Measurements from ENCODE around the gene SNN.

The SNN gene

DNA sequence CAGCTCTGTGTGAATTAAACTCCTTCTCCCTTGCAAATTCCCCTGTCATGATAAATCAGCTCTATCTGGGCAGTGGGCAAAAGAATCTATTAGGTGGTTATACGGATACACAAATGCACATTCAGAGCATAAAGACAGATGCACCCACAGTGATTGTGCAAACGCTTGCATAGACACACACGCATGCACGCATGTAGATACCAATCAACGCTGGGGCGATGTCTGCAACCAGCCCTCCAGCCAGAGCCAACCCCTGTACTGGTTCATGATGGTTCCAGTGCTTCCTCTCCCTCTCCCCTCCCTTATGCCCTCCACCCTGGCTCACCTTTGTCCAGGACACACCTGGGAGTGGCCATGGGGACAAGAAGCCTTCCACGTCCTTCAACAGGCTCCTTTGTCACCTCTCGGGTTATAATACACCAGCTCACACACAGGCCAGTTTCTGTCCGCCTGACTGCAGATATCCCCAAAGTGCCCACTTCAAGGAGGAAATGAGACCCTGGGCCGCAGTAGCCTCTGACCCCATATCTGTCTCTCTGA, 33.1 kb upstream of the SNN start:
- DNase-seq (ENCODE audit: low read depth, low spot score), result no peak

DNA sequence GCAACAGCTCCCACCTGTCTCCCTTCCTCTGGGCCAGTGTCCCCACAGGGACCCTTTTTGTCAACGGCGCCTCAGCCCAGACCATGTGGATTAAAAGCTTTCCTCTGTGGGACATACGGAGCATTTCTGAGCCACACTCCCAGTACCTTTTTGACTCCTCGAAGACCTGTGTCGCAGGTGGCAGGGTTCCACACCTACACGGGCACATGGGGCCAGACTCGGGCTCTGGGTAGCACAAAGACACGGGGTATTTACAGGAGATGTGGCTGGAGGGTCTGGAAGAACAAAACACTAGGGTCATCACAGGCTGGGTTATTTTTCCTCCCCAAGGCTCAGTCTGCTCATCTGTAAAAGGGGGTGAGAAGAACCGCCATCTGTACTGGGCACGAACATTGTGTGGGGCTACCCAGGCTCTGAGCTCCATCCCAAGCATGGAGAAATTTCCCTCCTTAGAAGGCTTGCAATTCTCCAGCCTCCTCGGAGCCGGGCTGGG, 32.5 kb upstream of the SNN start:
- DNase-seq (ENCODE audit: low read depth, low spot score), result no peak

DNA sequence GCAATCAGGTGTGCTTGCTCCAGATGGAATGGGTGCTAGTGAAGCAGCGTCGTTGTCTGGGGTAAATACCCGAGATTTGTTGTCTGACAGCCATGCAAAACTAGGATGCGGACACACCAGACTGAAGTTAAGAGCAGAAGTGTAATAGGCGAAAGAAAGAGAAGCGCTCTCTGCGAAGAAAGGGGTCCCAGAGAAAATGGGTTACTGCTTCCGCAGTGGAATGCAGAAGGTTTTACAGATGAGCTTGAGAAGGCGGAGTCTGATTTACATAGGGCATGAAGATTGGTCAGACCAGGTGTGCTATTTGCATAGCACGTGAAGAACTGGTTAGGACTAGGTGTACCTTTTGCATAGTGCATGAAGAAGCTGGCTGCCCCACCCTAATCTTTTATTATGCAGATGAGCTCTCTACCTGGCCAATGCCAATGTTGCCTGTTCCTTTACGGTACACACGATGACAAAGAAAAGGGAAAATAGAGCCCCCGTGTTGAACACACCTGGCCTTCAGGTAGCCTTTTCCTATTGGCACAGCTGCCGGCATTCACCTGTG, 32.0 kb upstream of the SNN start:
- no peak for DNase-seq (ENCODE audit: low read depth, low spot score)

DNA sequence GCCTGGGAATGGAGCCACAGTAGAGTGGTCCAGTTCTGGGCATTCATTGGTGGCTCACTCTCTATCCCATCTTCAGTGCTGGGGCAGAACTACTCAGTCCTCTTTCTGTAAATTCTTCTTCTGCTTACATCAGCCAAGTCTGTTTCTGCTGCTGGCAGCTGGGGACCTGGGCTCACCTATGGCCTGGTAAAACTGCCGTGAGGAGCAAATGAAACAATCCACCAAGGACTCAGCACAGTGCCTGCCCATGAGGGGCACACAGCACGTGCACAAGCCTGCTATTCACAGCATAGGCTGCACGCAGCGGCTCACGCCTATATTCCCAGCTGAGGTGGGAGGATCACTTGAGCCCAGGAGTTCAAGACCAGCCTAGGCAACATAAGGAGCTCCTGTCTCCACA, 30.9 kb upstream of the SNN start:
- DNase-seq (ENCODE audit: low read depth, low spot score), result no peak

DNA sequence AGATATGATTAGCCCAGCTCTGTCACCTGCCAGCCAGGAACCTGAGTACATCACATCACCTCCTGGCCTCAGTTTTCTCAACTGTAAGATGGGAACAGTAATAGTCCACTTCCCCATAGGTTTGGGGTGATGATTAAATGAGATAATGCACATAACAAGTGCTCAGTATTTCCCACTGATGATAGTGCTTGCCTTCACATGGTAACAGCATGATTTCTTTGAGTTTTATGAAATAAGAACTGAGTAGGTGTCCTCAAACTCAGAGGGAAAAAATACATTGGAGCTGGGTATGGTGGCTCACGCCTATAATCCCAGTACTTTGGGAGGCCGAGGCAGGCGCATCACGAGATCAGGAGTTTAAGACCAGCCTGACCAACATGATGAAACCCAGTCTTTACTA, 30.1 kb upstream of the SNN start:
- no peak for DNase-seq (ENCODE audit: low read depth, low spot score)

DNA sequence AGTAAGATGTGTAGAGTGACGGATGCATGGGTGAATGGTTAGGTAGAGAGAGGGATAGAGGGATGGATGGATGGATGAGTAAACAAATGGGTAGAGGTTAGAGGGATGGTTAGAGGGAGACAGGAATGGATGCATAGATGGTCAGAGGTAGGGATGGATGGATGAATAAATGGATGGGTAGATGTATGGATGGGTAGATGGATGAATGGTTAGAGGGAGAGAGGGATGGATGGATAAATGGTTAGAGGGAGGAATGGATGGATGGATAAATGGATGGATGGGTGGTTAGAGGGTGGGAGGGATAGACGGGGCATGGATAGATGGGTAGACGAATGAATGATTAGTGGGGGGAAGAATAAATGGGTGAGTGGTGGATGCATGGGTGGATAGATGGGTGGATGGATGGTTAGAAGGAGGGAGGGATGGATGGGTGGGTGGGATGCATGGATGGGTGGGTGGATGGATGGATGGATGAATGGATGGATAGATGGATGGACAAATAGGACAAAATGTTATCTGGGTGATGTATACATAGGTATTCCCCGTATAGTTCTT, 29.2 kb upstream of the SNN start:
- no peak for DNase-seq (ENCODE audit: low read depth, low spot score)

DNA sequence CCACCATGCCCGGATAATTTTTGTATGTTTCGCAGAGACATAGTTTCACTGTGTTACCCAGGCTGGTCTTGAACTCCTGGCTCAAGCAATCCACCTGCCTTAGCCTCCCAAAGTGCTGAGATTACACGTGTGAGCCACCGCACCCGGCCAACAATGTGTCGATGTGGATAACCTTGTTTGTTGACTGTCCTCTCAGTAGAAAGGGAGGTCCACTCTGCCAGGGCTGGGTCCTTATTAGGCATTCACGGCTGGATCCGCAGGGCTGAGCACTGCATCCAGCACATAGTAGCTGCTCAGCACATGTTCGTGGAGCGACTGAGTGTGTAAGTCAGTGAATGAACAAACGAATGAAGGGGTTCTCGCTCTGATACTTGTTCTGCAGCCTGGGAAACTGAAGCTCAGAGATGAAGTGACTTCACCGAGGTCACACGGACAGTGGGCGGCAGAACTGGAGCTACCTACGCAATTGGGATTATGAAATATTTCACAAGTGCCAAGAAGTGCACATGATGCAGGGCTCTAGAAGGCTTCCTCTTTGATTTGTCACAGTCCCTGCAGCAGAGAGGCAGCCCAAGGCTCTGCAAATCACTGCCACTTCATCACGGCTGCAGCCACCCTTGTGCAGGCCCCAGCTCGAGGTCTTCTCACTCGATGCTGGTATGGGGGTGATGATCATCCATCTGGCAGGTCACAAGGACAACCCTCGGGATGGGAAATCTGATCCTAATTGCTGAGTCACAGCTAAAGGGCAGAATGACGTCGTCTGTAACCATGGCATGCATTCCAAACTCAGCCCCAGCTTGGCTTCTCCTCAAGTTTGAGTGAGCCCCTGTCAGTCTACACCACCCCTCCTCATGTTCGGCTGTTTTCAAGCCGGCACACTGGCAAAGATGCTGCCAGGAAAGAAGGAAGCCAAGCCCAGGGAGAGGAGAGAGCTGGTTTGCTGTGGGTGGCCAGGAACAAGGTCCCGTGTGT, 28.0 kb upstream of the SNN start:
- DNase-seq (ENCODE audit: low read depth, low spot score), result peak; percentile 95

DNA sequence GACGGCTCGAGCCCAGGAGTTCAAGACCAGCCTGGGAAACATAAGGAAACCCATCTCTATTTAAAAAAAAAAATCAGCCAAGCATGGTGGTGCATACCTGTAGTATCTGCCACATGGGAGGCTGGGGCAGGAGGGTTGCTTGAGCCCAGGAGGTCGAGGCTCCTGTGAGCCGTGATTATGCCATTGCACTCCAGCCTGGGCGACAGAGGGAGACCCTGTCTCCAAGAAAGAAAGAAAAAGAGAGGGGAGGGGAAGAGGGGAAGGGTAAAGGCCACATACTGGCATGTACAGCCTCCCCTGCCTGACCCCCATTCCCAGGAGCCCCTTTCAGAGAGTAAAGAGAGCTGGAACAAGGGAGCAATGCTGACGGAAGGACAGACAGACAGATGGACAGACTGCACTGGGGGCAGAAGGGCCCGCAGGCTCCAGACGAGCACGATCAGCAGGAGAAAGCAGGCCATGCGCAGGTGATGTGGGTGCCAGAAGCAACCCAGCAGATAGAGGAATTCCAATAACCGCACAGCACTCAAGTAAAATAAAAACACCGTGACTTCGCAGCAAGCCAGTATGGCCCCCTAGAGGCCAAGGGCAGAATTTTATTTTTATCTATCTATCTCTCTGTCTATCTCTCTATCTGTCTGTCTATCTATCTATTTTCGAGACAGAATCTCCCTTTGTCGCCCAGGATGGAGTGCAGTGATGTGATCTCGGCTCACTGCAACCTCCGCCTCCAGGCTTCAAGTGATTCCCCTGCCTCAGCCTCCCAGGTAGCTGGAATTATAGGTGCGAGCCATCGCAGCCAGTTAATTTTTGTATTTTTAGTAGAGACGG, 27.1 kb upstream of the SNN start:
- peak; percentile 77 for DNase-seq (ENCODE audit: low read depth, low spot score)

DNA sequence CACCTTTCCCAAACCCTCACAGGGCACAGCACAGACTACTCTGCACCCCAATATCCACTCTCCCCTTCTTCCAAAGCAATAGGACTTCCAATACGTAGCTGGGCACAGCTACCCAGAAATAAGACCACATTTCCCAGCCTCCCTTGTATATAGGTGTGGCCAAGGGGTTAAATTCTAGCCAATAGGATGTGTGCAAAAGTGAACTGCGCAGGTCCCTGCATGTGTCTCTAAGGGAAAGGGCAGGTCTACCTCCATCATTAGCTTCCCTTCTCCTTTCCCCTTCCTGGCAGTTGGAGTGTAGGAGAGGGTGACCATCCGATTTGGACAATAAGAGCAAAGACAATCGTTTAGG, 25.5 kb upstream of the SNN start:
- DNase-seq (ENCODE audit: low read depth, low spot score), result no peak

DNA sequence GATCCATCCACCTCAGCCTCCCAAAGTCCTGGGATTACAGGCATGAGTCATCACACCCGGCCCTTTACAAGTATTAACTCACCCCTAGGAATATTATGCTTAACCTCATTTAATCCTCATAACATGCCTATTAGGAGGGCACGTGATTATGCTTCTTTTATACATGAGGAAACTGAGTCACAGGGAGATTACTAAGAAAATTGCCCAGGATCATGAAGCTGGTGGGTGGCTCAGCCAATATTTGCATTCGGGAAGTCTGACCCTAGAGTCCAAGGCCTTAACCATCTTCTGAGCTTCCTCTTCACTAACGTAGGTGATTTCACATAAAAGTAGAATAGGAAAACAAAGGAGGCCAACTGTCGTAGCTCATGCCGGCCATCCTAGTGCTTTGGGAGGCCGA, 19.0 kb upstream of the SNN start:
- no peak for DNase-seq (ENCODE audit: low read depth, low spot score)

DNA sequence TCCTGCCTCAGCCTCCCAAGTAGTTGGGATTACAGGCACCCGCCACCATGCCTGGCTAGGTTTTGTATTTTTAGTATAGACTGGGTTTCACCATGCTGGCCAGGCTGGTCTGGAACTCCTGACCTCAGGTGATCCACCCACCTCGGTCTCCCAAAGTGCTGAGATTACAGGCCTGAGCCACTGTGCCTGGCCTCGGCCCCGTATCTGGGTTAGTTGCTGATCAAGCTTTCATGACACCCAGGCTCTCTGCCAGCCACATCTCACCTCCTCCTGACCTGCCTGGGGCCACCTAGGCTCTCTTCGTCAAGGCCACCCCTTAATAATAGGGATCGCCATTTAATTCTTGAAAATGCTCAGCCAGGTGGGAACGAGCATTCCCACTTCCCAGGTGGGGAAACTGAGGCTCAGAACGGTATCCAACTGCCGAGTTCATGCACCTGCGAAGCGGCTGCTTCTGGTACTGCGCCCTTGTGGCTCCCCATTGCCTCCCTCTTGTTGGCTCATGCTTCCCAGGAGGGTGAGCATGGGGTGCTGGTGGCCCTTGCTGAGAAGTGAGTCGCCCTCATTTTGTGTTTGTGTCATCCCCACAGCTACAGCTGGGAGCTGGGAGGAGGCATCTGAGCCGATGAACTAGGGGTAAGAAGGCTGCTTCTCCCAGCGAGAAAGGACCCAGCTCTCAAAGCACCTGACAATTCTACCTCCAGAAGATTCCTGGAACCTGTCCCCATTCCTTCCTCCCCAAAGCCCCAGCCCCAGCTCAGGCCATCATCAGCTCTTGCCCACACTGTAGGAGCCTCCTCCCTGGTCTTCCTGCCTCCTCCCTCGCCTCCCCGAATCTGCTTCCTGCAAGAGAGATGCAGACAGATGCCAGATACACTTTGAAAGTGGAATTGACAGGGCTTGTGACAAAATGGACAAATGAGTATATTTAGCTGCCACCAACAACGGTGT, 17.3 kb upstream of the SNN start:
- DNase-seq (ENCODE audit: low read depth, low spot score), result no peak

DNA sequence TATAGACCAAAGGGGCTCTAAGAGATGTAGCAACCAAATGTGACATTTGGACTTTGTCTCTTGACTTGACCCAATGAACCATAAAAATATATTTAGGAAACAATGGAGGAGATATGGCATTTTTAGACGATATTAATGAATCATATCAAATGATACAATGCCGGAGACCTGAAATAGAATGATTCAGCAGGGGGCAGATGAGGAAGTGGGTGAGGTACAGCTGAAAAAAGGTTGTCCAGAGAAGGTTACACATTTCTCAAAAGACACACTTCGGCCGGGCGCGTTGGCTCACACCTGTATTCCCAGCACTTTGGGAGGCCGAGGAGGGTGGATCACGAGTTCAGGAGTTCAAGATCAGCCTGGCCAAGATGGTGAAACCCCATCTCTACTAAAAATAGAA, 16.5 kb upstream of the SNN start:
- DNase-seq (ENCODE audit: low read depth, low spot score), result no peak

DNA sequence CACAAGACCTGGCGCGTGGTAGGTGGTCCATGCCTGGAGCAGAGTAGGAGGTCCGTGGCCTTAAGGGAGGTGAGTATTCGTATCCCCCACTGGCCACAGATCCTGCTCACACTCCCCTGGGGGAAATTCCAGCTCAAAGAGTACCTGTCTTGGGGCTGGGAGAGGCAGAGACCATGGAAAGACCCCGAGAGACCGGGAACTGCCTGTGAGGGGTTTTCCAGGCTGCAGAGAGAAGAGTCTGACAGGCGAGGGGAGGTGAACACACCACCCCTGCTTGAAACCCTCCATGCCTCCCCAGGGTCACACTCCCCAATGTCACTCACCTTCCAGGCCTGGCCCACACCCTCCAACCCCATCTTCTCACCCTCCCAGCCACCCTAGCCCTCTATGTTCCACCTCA, 12.6 kb upstream of the SNN start:
- no peak for DNase-seq (ENCODE audit: low read depth, low spot score)

DNA sequence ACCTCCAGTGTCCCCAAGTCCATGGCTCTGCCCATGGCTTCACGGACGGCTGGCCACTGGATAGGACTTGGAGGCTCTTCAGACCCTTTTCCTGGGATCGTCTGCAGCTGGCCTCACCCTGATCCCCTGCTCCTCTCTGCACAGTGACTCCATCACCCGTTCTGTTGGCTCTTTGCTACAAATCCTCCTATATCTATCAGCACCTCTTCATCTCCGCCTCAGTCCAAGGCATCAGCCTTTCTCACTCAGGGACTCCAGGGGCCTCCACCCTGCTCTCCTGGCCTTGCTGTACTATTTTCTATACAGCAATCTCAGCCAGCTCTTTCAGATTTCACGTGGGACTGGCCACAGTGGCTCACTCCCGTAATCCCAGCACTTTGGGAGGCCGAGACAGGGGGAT, 10.7 kb upstream of the SNN start:
- DNase-seq (ENCODE audit: low read depth, low spot score), result no peak

DNA sequence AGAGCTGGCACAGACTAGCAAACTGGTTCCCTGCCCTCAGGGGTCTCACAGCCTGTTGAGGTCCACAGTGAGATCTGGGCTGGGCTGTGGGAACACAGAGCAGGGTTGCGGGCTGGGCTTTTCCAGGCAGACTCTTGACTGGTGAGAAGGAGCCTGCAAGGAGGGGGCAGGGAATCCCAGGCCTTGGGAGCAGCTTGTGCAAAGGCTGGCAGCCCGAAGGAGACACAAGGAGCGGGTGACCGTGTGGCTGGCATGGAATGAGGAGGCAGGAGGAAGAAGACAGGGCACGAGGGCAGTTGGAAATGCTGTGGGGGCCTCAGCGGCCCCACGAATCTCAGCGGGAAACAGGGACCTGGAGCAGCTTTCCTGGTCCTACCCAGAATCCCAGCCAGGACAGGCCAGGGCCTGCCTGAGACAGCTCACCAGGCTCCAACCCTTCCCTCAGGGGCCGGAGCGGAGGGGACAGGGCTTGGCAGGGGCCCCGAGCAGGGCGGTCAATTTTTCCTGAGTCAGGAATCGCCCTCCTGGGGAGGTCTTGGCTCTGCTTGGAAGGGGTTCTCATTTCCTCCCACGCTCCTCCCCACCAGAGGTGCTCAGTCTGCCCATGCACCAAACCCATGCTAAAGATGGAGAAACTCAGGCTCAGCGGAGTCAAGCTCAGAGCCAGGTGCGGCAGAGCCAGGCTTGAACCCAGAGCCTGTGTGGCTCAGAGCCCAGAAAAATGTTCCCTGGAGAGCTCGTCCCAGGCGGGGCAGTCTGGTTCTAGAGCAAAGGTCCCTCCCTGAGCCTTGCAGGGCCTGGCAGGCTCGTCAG, 9.2 kb upstream of the SNN start:
- peak; percentile 37 for DNase-seq (ENCODE audit: low read depth, low spot score)

DNA sequence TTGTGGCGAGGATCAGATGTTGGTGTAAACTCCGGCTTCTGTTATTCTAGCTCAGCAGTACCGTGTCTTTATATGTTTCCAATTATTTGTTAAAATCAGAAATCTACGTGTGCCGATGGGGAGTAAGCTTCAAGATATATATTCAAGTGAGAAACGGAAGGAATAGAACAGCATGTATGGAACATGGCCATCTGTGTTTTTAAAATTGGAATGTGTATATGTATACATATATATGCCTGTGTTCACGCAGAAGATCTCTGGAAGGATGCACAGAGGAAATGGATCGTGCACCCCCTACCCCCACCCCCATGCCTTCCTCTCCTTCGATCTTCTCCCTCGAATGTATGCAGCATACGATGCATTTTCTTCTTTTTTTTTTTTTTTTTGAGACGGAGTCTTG, 7.7 kb upstream of the SNN start:
- DNase-seq (ENCODE audit: low read depth, low spot score), result no peak

DNA sequence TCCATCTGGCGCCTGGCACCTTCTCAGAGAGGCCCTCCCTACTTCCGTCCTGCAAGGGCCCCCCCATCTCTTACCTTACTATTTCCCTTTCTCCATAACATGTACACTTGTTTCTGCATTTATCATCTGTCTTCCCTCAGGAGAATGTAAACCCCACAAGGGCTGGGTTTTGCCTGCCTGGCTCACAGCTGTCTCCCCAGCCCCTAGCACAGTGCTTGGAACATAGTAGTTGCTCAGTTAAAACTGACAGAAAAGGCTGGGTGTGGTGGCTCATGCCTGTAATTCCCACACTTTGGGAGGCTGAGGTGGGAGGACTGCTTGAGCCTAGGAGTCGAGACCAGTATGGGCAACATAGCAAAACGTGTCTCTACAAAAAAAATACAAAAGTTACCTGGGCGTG, 5.7 kb upstream of the SNN start:
- DNase-seq (ENCODE audit: low read depth, low spot score), result no peak

DNA sequence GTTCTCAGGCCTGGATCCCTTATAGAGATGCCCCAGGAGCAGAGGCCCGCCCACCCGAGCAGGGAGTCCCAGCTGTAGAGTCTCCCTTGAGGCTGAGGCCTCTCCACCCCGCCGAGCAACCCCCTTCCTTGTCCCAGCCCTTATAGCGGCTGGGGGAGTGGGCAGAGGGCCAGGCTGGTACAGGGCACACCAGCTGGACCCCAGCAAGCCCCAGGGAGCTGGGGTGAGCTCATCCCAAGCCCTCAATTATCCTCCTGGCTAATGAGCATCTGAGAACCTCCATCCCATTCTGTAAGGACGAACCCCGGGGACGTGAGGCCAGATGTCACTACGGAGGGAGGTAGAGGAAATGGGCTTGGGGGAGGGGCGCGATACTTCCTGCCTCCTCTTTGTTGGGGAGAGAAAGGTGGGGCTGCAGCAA, 3.2 kb upstream of the SNN start:
- no peak for DNase-seq (ENCODE audit: low read depth, low spot score)

DNA sequence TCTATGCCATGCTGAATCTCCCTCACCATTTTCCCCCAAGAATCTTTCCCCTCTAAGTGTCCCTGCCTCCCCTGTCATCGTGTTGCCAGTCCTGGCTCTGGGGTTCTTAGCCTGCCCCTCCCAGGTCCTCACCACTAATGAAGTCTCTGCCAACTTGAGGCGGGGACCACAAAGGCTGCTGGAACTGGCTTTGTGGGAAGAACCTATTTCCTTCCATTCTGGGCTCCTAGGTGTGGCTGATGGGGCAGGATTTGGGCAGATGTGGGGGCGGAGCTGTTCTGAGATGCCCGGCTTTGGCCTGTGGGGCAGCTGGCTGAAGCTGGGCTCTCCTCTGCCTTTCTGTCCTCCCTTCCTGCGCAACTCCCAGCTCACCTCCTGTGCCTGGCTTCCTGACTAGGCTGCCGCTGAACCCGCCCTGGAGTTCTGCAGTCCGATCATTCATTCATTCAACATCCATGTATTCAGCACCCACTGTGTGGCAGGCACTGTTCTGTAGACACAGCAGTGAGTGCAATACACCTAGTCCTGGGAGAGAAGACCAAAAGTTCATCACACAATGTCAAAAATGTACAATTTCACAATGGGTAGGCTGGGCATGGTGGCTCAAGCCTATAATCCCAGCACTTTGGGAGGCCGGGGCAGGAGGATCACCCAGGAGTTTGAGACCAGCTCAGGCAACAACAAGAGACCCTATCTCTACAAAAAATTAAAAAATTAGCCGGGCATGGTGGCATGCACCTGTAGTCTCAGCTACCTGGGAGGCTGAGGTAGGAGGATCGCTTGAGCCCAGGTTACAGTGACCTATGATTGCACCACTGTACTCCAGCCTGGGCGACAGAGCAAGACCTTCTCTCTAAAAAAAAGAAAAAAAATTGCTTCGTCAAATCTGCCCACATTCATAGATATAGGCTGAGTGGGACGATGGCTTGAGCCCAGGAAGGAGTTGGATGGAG, 1.9 kb upstream of the SNN start:
- no peak for DNase-seq (ENCODE audit: low read depth, low spot score)

All from astrocyte of the hippocampus (primary cell).